Peyer's patch (tissue), 4 donors: Measurements from ENCODE around the gene TMEM94.

Source experiments
- POLR2A ChIP-seq, 2 donors: fragments of 450-650 bp; IDR thresholded peaks; one replicate each; pipeline ENCODE4 v1.5.1; 2017; ENCODE audit warnings: antibody characterized with exemption in 2 of 2, mild to moderate bottlenecking in 2 of 2, moderate library complexity in 2 of 2
- TF ChIP-seq, protein P1 (sequence below), 6 experiments: fragments of 450-650 bp in 4 of 6; fragments of 200-600 bp in 2 of 6; sonication (generic) in 1 of 6; IDR thresholded peaks; one replicate each; pipeline ENCODE4 v1.5.1; 2017 to 2019; ENCODE audit warnings: antibody characterized with exemption in 6 of 6, mild to moderate bottlenecking in 3 of 6, moderate library complexity in 1 of 6

DNA sequence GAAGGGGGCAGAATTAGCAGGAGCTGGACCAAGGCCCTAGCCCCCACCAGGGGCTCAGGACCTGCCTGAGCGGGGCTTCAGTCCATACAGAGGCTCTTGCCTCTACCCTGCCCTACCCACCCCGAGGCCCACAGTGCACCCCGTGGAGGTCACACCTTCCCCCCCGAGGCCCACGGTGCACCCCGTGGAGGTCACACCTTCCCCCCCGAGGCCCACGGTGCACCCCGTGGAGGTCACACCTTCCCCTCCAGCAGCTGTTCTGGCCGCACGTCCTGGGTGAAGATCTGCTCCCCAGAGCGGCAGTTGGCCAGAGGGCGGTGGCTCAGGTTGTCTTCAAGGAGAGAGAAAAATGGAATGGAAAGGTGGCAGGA, 47.5 kb downstream of the TMEM94 start:
- TF ChIP-seq, protein P1, sequence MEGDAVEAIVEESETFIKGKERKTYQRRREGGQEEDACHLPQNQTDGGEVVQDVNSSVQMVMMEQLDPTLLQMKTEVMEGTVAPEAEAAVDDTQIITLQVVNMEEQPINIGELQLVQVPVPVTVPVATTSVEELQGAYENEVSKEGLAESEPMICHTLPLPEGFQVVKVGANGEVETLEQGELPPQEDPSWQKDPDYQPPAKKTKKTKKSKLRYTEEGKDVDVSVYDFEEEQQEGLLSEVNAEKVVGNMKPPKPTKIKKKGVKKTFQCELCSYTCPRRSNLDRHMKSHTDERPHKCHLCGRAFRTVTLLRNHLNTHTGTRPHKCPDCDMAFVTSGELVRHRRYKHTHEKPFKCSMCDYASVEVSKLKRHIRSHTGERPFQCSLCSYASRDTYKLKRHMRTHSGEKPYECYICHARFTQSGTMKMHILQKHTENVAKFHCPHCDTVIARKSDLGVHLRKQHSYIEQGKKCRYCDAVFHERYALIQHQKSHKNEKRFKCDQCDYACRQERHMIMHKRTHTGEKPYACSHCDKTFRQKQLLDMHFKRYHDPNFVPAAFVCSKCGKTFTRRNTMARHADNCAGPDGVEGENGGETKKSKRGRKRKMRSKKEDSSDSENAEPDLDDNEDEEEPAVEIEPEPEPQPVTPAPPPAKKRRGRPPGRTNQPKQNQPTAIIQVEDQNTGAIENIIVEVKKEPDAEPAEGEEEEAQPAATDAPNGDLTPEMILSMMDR (IDR thresholded peaks at IDR 0.05): no peak
- no peak for TF ChIP-seq POLR2A (IDR thresholded peaks at IDR 0.05)
